GM12873 (cell line): Measurements from ENCODE around the gene FANCM.
A peak's percentile ranks its signal among the peaks of the same experiment; 100 is the strongest.

Experiments used
- TF ChIP-seq, protein P1 (sequence below): IDR thresholded peaks from 2 replicates; pipeline ENCODE4 v1.5.1; 2012; ENCODE audit warnings: low read depth, mild to moderate bottlenecking, moderate library complexity, low read length, control low read depth; ENCODE audit not compliant: insufficient read depth; ENCODE audit errors: missing control alignments

The FANCM gene

GRCh38 chr14:45125754-45126153 lies 10.0 kb upstream of the FANCM start:
- TF ChIP-seq, protein P1, sequence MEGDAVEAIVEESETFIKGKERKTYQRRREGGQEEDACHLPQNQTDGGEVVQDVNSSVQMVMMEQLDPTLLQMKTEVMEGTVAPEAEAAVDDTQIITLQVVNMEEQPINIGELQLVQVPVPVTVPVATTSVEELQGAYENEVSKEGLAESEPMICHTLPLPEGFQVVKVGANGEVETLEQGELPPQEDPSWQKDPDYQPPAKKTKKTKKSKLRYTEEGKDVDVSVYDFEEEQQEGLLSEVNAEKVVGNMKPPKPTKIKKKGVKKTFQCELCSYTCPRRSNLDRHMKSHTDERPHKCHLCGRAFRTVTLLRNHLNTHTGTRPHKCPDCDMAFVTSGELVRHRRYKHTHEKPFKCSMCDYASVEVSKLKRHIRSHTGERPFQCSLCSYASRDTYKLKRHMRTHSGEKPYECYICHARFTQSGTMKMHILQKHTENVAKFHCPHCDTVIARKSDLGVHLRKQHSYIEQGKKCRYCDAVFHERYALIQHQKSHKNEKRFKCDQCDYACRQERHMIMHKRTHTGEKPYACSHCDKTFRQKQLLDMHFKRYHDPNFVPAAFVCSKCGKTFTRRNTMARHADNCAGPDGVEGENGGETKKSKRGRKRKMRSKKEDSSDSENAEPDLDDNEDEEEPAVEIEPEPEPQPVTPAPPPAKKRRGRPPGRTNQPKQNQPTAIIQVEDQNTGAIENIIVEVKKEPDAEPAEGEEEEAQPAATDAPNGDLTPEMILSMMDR = no peak

- TF ChIP-seq, protein P1 = no peak
Measured at GRCh38 chr14:45128963-45129629, 6.6 kb upstream of the FANCM start.

GRCh38 chr14:45133683-45134050 lies 2.1 kb upstream of the FANCM start:
- TF ChIP-seq, protein P1 = no peak

- TF ChIP-seq, protein P1 = peak; percentile 32
Measured at GRCh38 chr14:45134051-45134958, 1.4 kb upstream of the FANCM start, which contains the start of gene FKBP3. Gene FKBP3, minus strand, starts transcription at chr14:45134481. Its CDS starts 25 bp downstream, at chr14:45134456.

GRCh38 chr14:45135156-45135555 lies 574 bp upstream of the FANCM start:
- TF ChIP-seq, protein P1 = no peak

- TF ChIP-seq, protein P1 = no peak
Measured at GRCh38 chr14:45136399-45136798, 669 bp downstream of the FANCM start.

- TF ChIP-seq, protein P1 = no peak
Measured at GRCh38 chr14:45140661-45141187, 5.0 kb downstream of the FANCM start.
